ENCODE measurements around the gene ODC1. TPM values are rescaled to one million over a fixed set of nuclear protein-coding genes. Genes with fewer than 3 reads are reported as not detected.

ODC1 gene
- total RNA-seq, 1 donor from 2014 or later, result 34.9 TPM

GRCh38 chr2:10410001-10410822 is 37.9 kb downstream of the ODC1 start:
- intact Hi-C loops (cut with DNase I), result loop anchor here (10.0 kb wide), 1 partner anchor 275 kb away; no protein-coding TSS in a partner anchor
- Histone ChIP-seq H3K27me3 (no peaks in the 10 kb centered on the region), H3K4me3 (no peak overlapping the region), H3K9me3 (no peaks in the 10 kb centered on the region), H3K4me1 (peaks cover 41% of the 10 kb centered on the region), H3K27ac (no peak overlapping the region), H3K36me3 (no peaks in the 10 kb centered on the region)
- no peak for DNase-seq (ENCODE audit: extremely low spot score in 2 of 2)
- TF ChIP-seq POLR2A (IDR thresholded peaks at IDR 0.05) (no peak), POLR2AphosphoS5 (IDR thresholded peaks at IDR 0.05; ENCODE audit: insufficient read depth in 1 of 2, low read depth in 1 of 2) (no peak), CTCF (IDR thresholded peaks at IDR 0.05) (no peak)

DNA sequence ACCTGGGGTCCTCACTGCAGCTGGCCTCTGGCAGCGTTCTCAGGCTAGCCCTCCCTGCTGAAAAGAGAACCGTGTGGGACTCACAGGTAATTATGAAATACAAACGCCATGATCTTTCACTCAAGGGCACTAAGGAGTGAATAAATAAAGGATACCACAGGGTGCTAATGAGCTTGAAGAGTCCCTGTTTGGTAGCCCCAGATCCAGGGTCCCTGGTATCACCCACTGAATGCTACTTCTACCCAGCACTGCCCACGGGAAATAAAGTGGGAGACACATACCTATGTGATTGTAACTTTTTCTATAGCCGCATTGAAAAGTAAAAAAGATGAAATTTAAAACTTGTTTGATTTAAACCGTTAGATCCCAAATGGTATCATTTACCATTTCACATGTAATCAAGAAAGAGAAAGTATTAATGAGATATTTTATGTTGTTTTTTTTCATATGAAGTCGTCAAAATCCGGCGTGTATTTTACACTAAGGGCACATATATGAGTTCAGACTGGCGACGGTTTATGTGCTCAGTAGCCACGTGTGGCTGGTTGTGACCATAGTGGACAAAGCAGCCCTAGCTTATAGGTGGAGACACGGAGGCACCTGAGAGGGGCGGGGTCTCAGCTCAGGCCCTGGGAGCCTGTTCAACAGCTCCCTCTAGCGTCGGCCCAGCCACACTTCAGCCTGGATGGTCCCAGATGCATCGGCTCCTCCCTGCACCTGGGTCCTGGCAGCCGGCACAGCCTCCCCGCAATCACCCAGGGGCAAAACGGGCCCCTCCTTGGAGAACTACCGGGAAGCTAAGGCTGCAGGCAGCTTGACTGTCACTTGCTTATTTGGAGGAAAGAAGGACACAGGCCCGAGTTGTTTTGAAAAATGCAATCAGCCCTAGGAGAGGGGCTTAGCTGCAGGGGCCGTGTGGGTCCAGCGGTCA is 39.2 kb downstream of the ODC1 start:
- Histone ChIP-seq H3K4me3 (no peak overlapping the region), H3K36me3 (no peaks in the 10 kb centered on the region), H3K27ac (peak overlapping the region; percentile 64), H3K4me1 (peaks cover 54% of the 10 kb centered on the region), H3K27me3 (no peaks in the 10 kb centered on the region), H3K9me3 (no peaks in the 10 kb centered on the region)
- no peak for DNase-seq (ENCODE audit: extremely low spot score in 2 of 2)
- TF ChIP-seq CTCF (IDR thresholded peaks at IDR 0.05) (peak; percentile 78 to 88 (median 86)), POLR2A (IDR thresholded peaks at IDR 0.05) (no peak)
- intact Hi-C loops (cut with DNase I), result no loop called here

- peak overlapping the region; percentile 64 for H3K27ac ChIP-seq
- intact Hi-C loops (cut with DNase I), result no loop called here
- H3K27me3 ChIP-seq, result no peaks in the 10 kb centered on the region
- peak in 1 of 2 donors; percentile 95 for DNase-seq (ENCODE audit: extremely low spot score in 2 of 2)
- H3K9me3 ChIP-seq, result no peaks in the 10 kb centered on the region
- H3K4me1 ChIP-seq, result peaks cover 55% of the 10 kb centered on the region
- TF ChIP-seq POLR2AphosphoS5 (IDR thresholded peaks at IDR 0.05; ENCODE audit: insufficient read depth in 1 of 2, low read depth in 1 of 2), result peak in 1 of 2 donors; percentile 40
- TF ChIP-seq POLR2A (IDR thresholded peaks at IDR 0.05), result no peak
- no peak overlapping the region for H3K4me3 ChIP-seq
- no peaks in the 10 kb centered on the region for H3K36me3 ChIP-seq
These were observed 40.1 kb downstream of the ODC1 start for GRCh38 chr2:10407841-10408648.

- peak overlapping the region; percentile 64 for H3K27ac ChIP-seq
- no peaks in the 10 kb centered on the region for H3K9me3 ChIP-seq
- no peak for DNase-seq (ENCODE audit: extremely low spot score in 2 of 2)
- intact Hi-C loops (cut with DNase I), result no loop called here
- H3K4me1 ChIP-seq, result peaks cover 57% of the 10 kb centered on the region
- no peak overlapping the region for H3K4me3 ChIP-seq
- no peaks in the 10 kb centered on the region for H3K27me3 ChIP-seq
- no peaks in the 10 kb centered on the region for H3K36me3 ChIP-seq
- TF ChIP-seq POLR2A (IDR thresholded peaks at IDR 0.05) (no peak), POLR2AphosphoS5 (IDR thresholded peaks at IDR 0.05; ENCODE audit: insufficient read depth in 1 of 2, low read depth in 1 of 2) (no peak), CTCF (IDR thresholded peaks at IDR 0.05) (no peak)
These were observed 40.7 kb downstream of the ODC1 start for GRCh38 chr2:10407432-10407831.
